Measurements from ENCODE around the gene NDUFA1.
"Not testable (repeated sequence)": the region's sequence is repeated elsewhere in the genome, so short reads cannot be mapped to it uniquely, and the experiment has no call there.

Gene NDUFA1

DNA sequence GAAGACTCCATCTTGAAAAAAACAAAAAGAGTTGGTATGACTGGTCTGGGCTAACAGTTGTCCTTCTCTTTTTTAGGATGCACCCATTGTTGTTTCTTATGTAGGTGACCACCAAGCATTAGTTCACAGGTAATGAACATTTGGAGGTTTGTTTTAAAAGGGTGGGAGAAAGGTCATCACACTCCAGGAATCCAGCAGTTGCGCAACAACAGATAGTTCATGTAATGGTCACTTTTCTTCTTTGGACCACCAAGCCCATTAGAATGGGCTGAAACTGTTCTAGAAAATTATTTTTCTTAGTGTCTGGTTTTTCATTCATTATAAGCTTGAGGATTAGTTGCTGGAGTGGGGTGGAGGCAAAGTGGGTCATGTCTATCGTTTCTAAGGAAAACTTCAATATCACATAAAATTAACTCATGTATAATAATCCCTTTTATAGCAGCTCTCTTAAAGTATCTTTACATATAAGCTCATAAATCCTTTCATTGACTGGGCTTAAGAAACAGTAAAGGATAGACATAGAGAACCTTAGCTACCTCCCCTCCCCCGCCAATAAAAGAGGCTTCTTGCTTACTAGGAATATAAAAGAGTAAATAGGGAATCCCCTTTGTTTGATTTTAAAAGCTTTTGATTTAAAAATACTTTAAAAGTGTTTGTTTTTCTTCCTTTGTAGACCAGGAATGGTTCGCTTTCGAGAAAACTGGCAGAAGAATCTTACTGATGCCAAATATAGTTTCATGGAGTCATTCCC is 48.4 kb downstream of the NDUFA1 start:
- no peak overlapping the region for H3K27ac ChIP-seq
- no peak for TF ChIP-seq ZFX (IDR thresholded peaks at IDR 0.05)
- TF ChIP-seq, protein P1, sequence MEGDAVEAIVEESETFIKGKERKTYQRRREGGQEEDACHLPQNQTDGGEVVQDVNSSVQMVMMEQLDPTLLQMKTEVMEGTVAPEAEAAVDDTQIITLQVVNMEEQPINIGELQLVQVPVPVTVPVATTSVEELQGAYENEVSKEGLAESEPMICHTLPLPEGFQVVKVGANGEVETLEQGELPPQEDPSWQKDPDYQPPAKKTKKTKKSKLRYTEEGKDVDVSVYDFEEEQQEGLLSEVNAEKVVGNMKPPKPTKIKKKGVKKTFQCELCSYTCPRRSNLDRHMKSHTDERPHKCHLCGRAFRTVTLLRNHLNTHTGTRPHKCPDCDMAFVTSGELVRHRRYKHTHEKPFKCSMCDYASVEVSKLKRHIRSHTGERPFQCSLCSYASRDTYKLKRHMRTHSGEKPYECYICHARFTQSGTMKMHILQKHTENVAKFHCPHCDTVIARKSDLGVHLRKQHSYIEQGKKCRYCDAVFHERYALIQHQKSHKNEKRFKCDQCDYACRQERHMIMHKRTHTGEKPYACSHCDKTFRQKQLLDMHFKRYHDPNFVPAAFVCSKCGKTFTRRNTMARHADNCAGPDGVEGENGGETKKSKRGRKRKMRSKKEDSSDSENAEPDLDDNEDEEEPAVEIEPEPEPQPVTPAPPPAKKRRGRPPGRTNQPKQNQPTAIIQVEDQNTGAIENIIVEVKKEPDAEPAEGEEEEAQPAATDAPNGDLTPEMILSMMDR (conservative IDR thresholded peaks at IDR 0.05), result no peak

GRCh38 chrX:119922391-119922790 is 50.8 kb downstream of the NDUFA1 start:
- H3K27ac ChIP-seq, result not testable (repeated sequence)

Measured in C4-2B (cell line).